ENCODE measurements around the gene CRAT.
"Not testable (repeated sequence)": the region's sequence is repeated elsewhere in the genome, so short reads cannot be mapped to it uniquely, and the experiment has no call there.

DNA sequence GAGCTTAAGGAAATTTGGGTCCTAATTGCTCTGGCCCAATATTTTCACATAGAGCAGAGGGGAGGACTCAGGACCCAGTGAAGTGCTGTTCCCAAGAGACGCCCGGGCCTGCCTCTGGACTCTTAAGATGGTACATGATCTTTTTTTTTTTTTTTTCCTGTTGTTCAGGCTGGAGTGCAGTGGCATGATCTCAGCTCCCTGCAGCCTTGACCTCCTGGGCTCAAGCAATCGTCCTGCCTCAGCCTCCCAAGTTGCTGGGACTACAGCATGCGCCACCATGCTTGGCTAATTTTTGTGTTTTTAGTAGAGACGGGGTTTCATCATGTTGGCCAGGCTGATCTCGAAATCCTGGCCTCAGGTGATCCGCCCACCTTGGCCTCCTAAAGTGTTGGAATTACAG, 19.7 kb upstream of the CRAT start:
- TF ChIP-seq, protein P1, sequence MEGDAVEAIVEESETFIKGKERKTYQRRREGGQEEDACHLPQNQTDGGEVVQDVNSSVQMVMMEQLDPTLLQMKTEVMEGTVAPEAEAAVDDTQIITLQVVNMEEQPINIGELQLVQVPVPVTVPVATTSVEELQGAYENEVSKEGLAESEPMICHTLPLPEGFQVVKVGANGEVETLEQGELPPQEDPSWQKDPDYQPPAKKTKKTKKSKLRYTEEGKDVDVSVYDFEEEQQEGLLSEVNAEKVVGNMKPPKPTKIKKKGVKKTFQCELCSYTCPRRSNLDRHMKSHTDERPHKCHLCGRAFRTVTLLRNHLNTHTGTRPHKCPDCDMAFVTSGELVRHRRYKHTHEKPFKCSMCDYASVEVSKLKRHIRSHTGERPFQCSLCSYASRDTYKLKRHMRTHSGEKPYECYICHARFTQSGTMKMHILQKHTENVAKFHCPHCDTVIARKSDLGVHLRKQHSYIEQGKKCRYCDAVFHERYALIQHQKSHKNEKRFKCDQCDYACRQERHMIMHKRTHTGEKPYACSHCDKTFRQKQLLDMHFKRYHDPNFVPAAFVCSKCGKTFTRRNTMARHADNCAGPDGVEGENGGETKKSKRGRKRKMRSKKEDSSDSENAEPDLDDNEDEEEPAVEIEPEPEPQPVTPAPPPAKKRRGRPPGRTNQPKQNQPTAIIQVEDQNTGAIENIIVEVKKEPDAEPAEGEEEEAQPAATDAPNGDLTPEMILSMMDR (conservative IDR thresholded peaks at IDR 0.05; ENCODE audit: low read length), result not testable (repeated sequence)
- TF ChIP-seq EZH2phosphoT487 (IDR thresholded peaks at IDR 0.05; ENCODE audit: borderline replicate concordance, low read depth, low read length), result not testable (repeated sequence)

Measured in OCI-LY7 (cell line).